Mesenchymal stem cell (in vitro differentiated cells and primary cell): ENCODE data around the gene EIF3B.

ENCODE experiments used
- DNase-seq: peaks from one replicate; pipeline ENCODE4 v3.0.0-alpha.2; 2013
- H2AFZ ChIP-seq: one replicate; pipeline ENCODE4 v1.6.1; 2013; ENCODE audit warnings: low read depth, mild to moderate bottlenecking, control low read depth, inconsistent platforms, low read length, moderate library complexity
- H2AK5ac ChIP-seq: 2 replicates; pipeline ENCODE4 v1.6.1; 2013; ENCODE audit warnings: low read length, moderate library complexity, mild to moderate bottlenecking, inconsistent platforms; ENCODE audit not compliant: severe bottlenecking
- H2BK120ac ChIP-seq: one replicate; pipeline ENCODE4 v1.6.1; 2013; ENCODE audit warnings: low read depth, mild to moderate bottlenecking, inconsistent platforms, low read length, moderate library complexity
- H2BK12ac ChIP-seq, 2 experiments: one replicate each; pipeline ENCODE4 v1.6.1; 2013; ENCODE audit warnings: inconsistent platforms in 2 of 2, low read length in 2 of 2, mild to moderate bottlenecking in 2 of 2, moderate library complexity in 2 of 2, control low read depth in 1 of 2
- H2BK15ac ChIP-seq: one replicate; pipeline ENCODE4 v1.6.1; 2013; ENCODE audit warnings: mild to moderate bottlenecking, low read depth, inconsistent platforms; ENCODE audit not compliant: poor library complexity, severe bottlenecking
- H2BK5ac ChIP-seq: 2 replicates; pipeline ENCODE4 v1.6.1; 2013; ENCODE audit warnings: low read depth, mild to moderate bottlenecking, low read length, control low read depth, inconsistent platforms; ENCODE audit not compliant: poor library complexity, severe bottlenecking
- H3K14ac ChIP-seq, 2 experiments: one replicate each; pipeline ENCODE4 v1.6.1; 2013; ENCODE audit warnings: inconsistent platforms in 2 of 2, low read length in 2 of 2, control low read depth in 1 of 2, mild to moderate bottlenecking in 1 of 2, moderate library complexity in 1 of 2
- H3K18ac ChIP-seq, 2 experiments: one replicate each; pipeline ENCODE4 v1.6.1; 2013; ENCODE audit warnings: inconsistent platforms in 2 of 2, low read length in 2 of 2, control low read depth in 1 of 2, low read depth in 1 of 2, mild to moderate bottlenecking in 1 of 2
- H3K23ac ChIP-seq, 2 experiments: one replicate each; pipeline ENCODE4 v1.6.1; 2013; ENCODE audit warnings: inconsistent platforms in 2 of 2, low read length in 2 of 2, mild to moderate bottlenecking in 2 of 2, moderate library complexity in 2 of 2, control low read depth in 1 of 2
- H3K27ac ChIP-seq: 2 replicates; pipeline ENCODE4 v1.5.1; 2013; ENCODE audit warnings: mild to moderate bottlenecking, moderate library complexity, low read length, control low read depth, inconsistent platforms; ENCODE audit not compliant: poor library complexity, severe bottlenecking
- H3K27me3 ChIP-seq, 2 experiments: 2 replicates each; pipeline versions ENCODE4 v1.6.1 to v1.7.0; 2013; ENCODE audit warnings: low read length in 2 of 2, mild to moderate bottlenecking in 2 of 2, moderate library complexity in 2 of 2, control low read depth in 1 of 2, inconsistent platforms in 1 of 2; ENCODE audit not compliant: control insufficient read depth in 1 of 2, insufficient read depth in 1 of 2
- H3K36me3 ChIP-seq, 2 experiments: 2 replicates each; pipeline versions ENCODE4 v1.6.1 to v1.7.0; 2013; ENCODE audit warnings: low read length in 2 of 2, control low read depth in 1 of 2, inconsistent platforms in 1 of 2, low read depth in 1 of 2, mild to moderate bottlenecking in 1 of 2; ENCODE audit not compliant: insufficient read depth in 2 of 2, control insufficient read depth in 1 of 2
- H3K4ac ChIP-seq, 2 experiments: one replicate each; pipeline ENCODE4 v1.6.1; 2013; ENCODE audit warnings: inconsistent platforms in 2 of 2, low read length in 2 of 2, mild to moderate bottlenecking in 2 of 2, moderate library complexity in 2 of 2, control low read depth in 1 of 2, low read depth in 1 of 2
- H3K4me1 ChIP-seq: 2 replicates; pipeline ENCODE4 v1.6.1; 2013; ENCODE audit warnings: low read depth, low read length, control low read depth; ENCODE audit not compliant: control insufficient read depth, insufficient read depth
- H3K4me2 ChIP-seq: 2 replicates; pipeline ENCODE4 v1.6.1; 2013; ENCODE audit warnings: low read length, mild to moderate bottlenecking, inconsistent platforms; ENCODE audit not compliant: poor library complexity, severe bottlenecking
- H3K4me3 ChIP-seq, 2 experiments: 2 replicates each; pipeline versions ENCODE4 v1.5.1 to v1.7.0; 2013; ENCODE audit warnings: low read length in 2 of 2, mild to moderate bottlenecking in 2 of 2, control low read depth in 1 of 2, low read depth in 1 of 2; ENCODE audit not compliant: insufficient read depth in 1 of 2
- H3K79me1 ChIP-seq: replicated peaks from 2 replicates; pipeline ENCODE4 v1.6.1; 2013; ENCODE audit warnings: mild to moderate bottlenecking, control low read depth, low read length, inconsistent platforms; ENCODE audit not compliant: poor library complexity, severe bottlenecking
- H3K9ac ChIP-seq: 2 replicates; pipeline ENCODE4 v1.7.0; 2013; ENCODE audit warnings: mild to moderate bottlenecking, low read length, moderate library complexity
- H3K9me3 ChIP-seq: 2 replicates; pipeline ENCODE4 v1.7.0; 2013; ENCODE audit warnings: mild to moderate bottlenecking, low read length; ENCODE audit not compliant: control insufficient read depth
- H4K8ac ChIP-seq: one replicate; pipeline ENCODE4 v1.6.1; 2013; ENCODE audit warnings: inconsistent platforms, mild to moderate bottlenecking, low read length, moderate library complexity
- H4K91ac ChIP-seq: one replicate; pipeline ENCODE4 v1.6.1; 2013; ENCODE audit warnings: mild to moderate bottlenecking, low read length, inconsistent platforms
- WGBS: methylation state at CpG from one replicate; pipeline ENCODE4 v1.1.7; 2013; ENCODE audit warnings: mixed read lengths; 5-methylcytosine and 5-hydroxymethylcytosine counted together

Gene EIF3B

GRCh38 chr7:2379821-2380450 is 25.3 kb downstream of the EIF3B start:
- no peak overlapping the region for H2BK5ac ChIP-seq
- no peak overlapping the region for H4K91ac ChIP-seq
- no peak overlapping the region for H2AK5ac ChIP-seq
- no peaks in the 10 kb centered on the region for H3K27me3 ChIP-seq
- no peak overlapping the region for H3K9ac ChIP-seq
- no peak overlapping the region for H3K14ac ChIP-seq
- H3K4ac ChIP-seq: no peak overlapping the region
- H3K4me2 ChIP-seq: no peak overlapping the region
- H3K79me1 ChIP-seq: peaks cover 26% of the 10 kb centered on the region
- peaks cover 72 to 90% of the 10 kb centered on the region in 2 experiments for H3K36me3 ChIP-seq
- H2BK15ac ChIP-seq: no peak overlapping the region
- H3K27ac ChIP-seq: no peak overlapping the region
- H4K8ac ChIP-seq: no peak overlapping the region
- no peak for DNase-seq
- H3K9me3 ChIP-seq: no peaks in the 10 kb centered on the region
- no peak overlapping the region for H2AFZ ChIP-seq
- no peak overlapping the region for H2BK120ac ChIP-seq
- WGBS: 94% methylated on average over 32 of the region's 34 CpGs
- no peak overlapping the region for H3K23ac ChIP-seq
- no peak overlapping the region for H3K4me3 ChIP-seq
- H3K4me1 ChIP-seq: peaks cover 6% of the 10 kb centered on the region
- no peak overlapping the region for H3K18ac ChIP-seq
- no peak overlapping the region for H2BK12ac ChIP-seq

GRCh38 chr7:2380461-2380860 is 25.8 kb downstream of the EIF3B start:
- H2BK15ac ChIP-seq: no peak overlapping the region
- H2BK12ac ChIP-seq: no peak overlapping the region
- no peak overlapping the region for H2BK120ac ChIP-seq
- peaks cover 67 to 87% of the 10 kb centered on the region in 2 experiments for H3K36me3 ChIP-seq
- no peak overlapping the region for H4K8ac ChIP-seq
- H4K91ac ChIP-seq: no peak overlapping the region
- WGBS: 97% methylated on average over 23 of the region's 23 CpGs
- H2AFZ ChIP-seq: no peak overlapping the region
- H3K27me3 ChIP-seq: no peaks in the 10 kb centered on the region
- no peak overlapping the region for H3K4me2 ChIP-seq
- H3K79me1 ChIP-seq: peaks cover 25% of the 10 kb centered on the region
- H3K4me1 ChIP-seq: peaks cover 6% of the 10 kb centered on the region
- no peak overlapping the region for H3K23ac ChIP-seq
- no peak overlapping the region for H3K27ac ChIP-seq
- H2AK5ac ChIP-seq: no peak overlapping the region
- no peaks in the 10 kb centered on the region for H3K9me3 ChIP-seq
- H3K14ac ChIP-seq: no peak overlapping the region
- H3K18ac ChIP-seq: no peak overlapping the region
- H3K4me3 ChIP-seq: no peak overlapping the region
- no peak overlapping the region for H3K4ac ChIP-seq
- no peak overlapping the region for H2BK5ac ChIP-seq
- no peak overlapping the region for H3K9ac ChIP-seq
- DNase-seq: no peak

- peaks cover 59 to 80% of the 10 kb centered on the region in 2 experiments for H3K36me3 ChIP-seq
Measured at GRCh38 chr7:2381227-2381626, 26.6 kb downstream of the EIF3B start.

GRCh38 chr7:2381881-2382509 is 27.4 kb downstream of the EIF3B start:
- H3K27ac ChIP-seq: no peak overlapping the region

More at GRCh38 chr7:2381227-2381626, 26.6 kb downstream of the EIF3B start:
- Histone ChIP-seq H3K9ac (no peak overlapping the region), H3K23ac (no peak overlapping the region), H2BK15ac (no peak overlapping the region), H3K27ac (no peak overlapping the region), H3K4me2 (no peak overlapping the region), H4K8ac (no peak overlapping the region), H3K4me3 (no peak overlapping the region), H2AK5ac (no peak overlapping the region), H3K4me1 (peaks cover 6% of the 10 kb centered on the region), H3K79me1 (peaks cover 23% of the 10 kb centered on the region), H3K9me3 (no peaks in the 10 kb centered on the region), H3K14ac (no peak overlapping the region), H2BK5ac (no peak overlapping the region), H3K4ac (no peak overlapping the region), H2BK120ac (no peak overlapping the region), H2BK12ac (no peak overlapping the region), H2AFZ (no peak overlapping the region), H3K18ac (no peak overlapping the region), H3K27me3 (no peaks in the 10 kb centered on the region), H4K91ac (no peak overlapping the region)
- 68% methylated on average over 5 of the region's 5 CpGs for WGBS
- no peak for DNase-seq

More at GRCh38 chr7:2381881-2382509, 27.4 kb downstream of the EIF3B start:
- H3K36me3 ChIP-seq: peaks cover 52 to 72% of the 10 kb centered on the region in 2 experiments
- H3K18ac ChIP-seq: no peak overlapping the region
- H2BK15ac ChIP-seq: no peak overlapping the region
- no peak overlapping the region for H2AFZ ChIP-seq
- H3K4me1 ChIP-seq: peaks cover 6% of the 10 kb centered on the region
- H2BK120ac ChIP-seq: no peak overlapping the region
- H3K79me1 ChIP-seq: peaks cover 19% of the 10 kb centered on the region
- H3K9me3 ChIP-seq: no peaks in the 10 kb centered on the region
- no peak overlapping the region for H3K4me3 ChIP-seq
- no peak overlapping the region for H2AK5ac ChIP-seq
- WGBS: 95% methylated on average over 21 of the region's 21 CpGs
- no peak overlapping the region for H3K4me2 ChIP-seq
- no peak for DNase-seq
- H4K8ac ChIP-seq: no peak overlapping the region
- H2BK12ac ChIP-seq: no peak overlapping the region
- no peak overlapping the region for H3K9ac ChIP-seq
- no peak overlapping the region for H2BK5ac ChIP-seq
- H3K4ac ChIP-seq: no peak overlapping the region
- no peak overlapping the region for H4K91ac ChIP-seq
- H3K14ac ChIP-seq: no peak overlapping the region
- H3K27me3 ChIP-seq: no peaks in the 10 kb centered on the region
- no peak overlapping the region for H3K23ac ChIP-seq
